Pancreas (tissue), 10 donors: ENCODE results near the gene OST4. TPM values are rescaled to one million over a fixed set of nuclear protein-coding genes. Genes with fewer than 3 reads are reported as not detected.

Experiments used
- ATAC-seq, 4 donors: fragments of 200-7000 bp; cut with Tn5 transposase; one replicate each; pipeline versions ENCODE4 v1.8.0 to v1.9.1; 2020; ENCODE audit warnings: mild to moderate bottlenecking in 4 of 4, moderate library complexity in 4 of 4
- DNase-seq, 6 donors: peaks; one replicate each; pipeline ENCODE4 v3.0.0-alpha.2; 2020
- FAIRE-seq: peaks from 2 replicates; lab custom pipeline; 2012; peaks lifted over from hg19 to GRCh38; lab: Jason Lieb, UNC
- H3K27ac ChIP-seq, 4 donors: fragments of 200-600 bp; sonication (generic); 1 replicate in 3 of 4; 2 replicates in 1 of 4; pipeline versions ENCODE4 v1.5.0 to v1.8.0; 2020
- H3K27me3 ChIP-seq, 4 donors: fragments of 200-600 bp; one replicate each; pipeline ENCODE4 v1.8.0; 2021
- H3K36me3 ChIP-seq, 3 donors: fragments of 200-600 bp; sonication (generic) in 1 of 3; one replicate each; pipeline versions ENCODE4 v1.5.0 to v1.8.0; 2020 to 2021
- H3K4me1 ChIP-seq, 3 donors: fragments of 200-600 bp; one replicate each; pipeline ENCODE4 v1.8.0; 2021
- H3K4me3 ChIP-seq, 4 donors: fragments of 200-600 bp; sonication (generic) in 2 of 4; one replicate each; pipeline versions ENCODE4 v1.5.0 to v1.8.0; 2020 to 2021
- H3K9me3 ChIP-seq, 4 donors: fragments of 200-600 bp; one replicate each; pipeline ENCODE4 v1.8.0; 2021
- CTCF ChIP-seq, 4 donors: fragments of 200-600 bp; sonication (generic) in 3 of 4; IDR thresholded peaks; one replicate each; pipeline versions ENCODE4 v1.5.0 to v1.8.0; 2021; ENCODE audit warnings: antibody characterized with exemption in 4 of 4
- WGBS, 2 donors: extraction: QIAGEN DNeasy Blood & Tissue Kit; methylation state at CpG; one replicate each; pipeline ENCODE4 v1.1.7; 2013; 5-methylcytosine and 5-hydroxymethylcytosine counted together
- intact Hi-C, 3 donors: fragments of 100-400 bp; cut with DNase I; formaldehyde crosslinking; loops; one replicate each; pipeline versions ENCODE4 v1.11.1 to v1.14.2; 2022
- polyA plus RNA-seq, 2 donors: library from polyadenylated mRNA; stranded (reverse); fragments of 200-250 nt; gene quantifications; one replicate each; pipeline ENCODE4 v1.2.3, GENCODE V29; 2013
- total RNA-seq, 6 donors: library from RNA; stranded (reverse); fragmentation: NEBNext Ultra II Directional in 4 of 6; extraction: Animal tissue kit (Norgen Biotek cat#: 25700) in 4 of 6; gene quantifications; one replicate each; pipeline versions ENCODE4 v1.2.1 to v1.2.4, GENCODE V29; 2021 to 2023
- donor health status: healthy with polysubstance abuse.
- donor health status: DM: no; HTN: no; CAD: no; lungs with moderate emphysema.
- donor health status: DM: no; HTN: no; CAD: no.
- donor health status: control.
- donor health status: control.
- donor health status: Bipolar disorder and iron deficiency.
- donor health status: DM: yes; HTN: yes; CAD: no.
- donor health status: DM: no; HTN: no; CAD: no.
- donor health status: DM: no; HTN: no; CAD: no.
- donor health status: DM: yes; HTN: yes; CAD: no.

The OST4 gene
- total and polyA plus RNA-seq, 8 donors: 76.6 to 188 (median 120) TPM

- no peaks in the 10 kb centered on the region for H3K9me3 ChIP-seq
- DNase-seq: peak in 1 of 6 donors; percentile 45
- TF ChIP-seq CTCF (IDR thresholded peaks at IDR 0.05): no peak
- peaks cover 0 to 13% (median 8%) of the 10 kb centered on the region in 3 donors for H3K4me1 ChIP-seq
- H3K27ac ChIP-seq: peak overlapping the region in 1 of 4 donors; percentile 3
- WGBS, 2 donors: 32 to 35% methylated on average over 15 of the region's 15 CpGs
- ATAC-seq: peak; percentile 49 to 81 (median 70)
- no peak for FAIRE-seq
- no peak overlapping the region for H3K4me3 ChIP-seq
- H3K27me3 ChIP-seq: no peaks in the 10 kb centered on the region
- intact Hi-C loops: no loop called here
- H3K36me3 ChIP-seq: peaks cover 0 to 13% (median 3%) of the 10 kb centered on the region in 3 donors
These were observed 12.2 kb downstream of the OST4 start for GRCh38 chr2:27059141-27059820.

DNA sequence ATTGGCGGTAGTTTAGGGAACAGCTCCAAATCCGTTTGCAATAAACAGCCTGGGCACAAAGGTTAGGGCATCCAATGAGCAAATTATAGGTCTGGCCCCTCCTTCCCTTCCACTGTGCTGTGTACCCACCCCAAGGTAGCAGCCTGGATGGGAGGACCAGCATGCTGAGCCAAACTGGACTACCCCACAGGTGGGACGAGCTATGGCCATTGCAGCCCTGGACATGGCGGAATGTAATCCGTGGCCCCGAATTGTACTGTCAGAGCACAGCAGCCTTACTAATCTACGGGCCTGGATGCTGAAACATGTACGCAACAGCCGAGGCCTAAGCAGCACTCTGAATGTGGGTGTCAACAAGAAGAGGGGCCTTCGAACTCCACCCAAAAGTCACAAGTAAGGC, 13.2 kb downstream of the OST4 start:
- no peak for ATAC-seq

GRCh38 chr2:27057184-27057583, 14.3 kb downstream of the OST4 start:
- no peak overlapping the region for H3K4me3 ChIP-seq
- FAIRE-seq: no peak
- peaks cover 0 to 13% (median 8%) of the 10 kb centered on the region in 3 donors for H3K4me1 ChIP-seq
- H3K9me3 ChIP-seq: no peaks in the 10 kb centered on the region
- 88 to 95% methylated on average over 6 of the region's 6 CpGs for WGBS, 2 donors
- intact Hi-C loops: no loop called here
- H3K27me3 ChIP-seq: no peaks in the 10 kb centered on the region
- ATAC-seq: no peak
- no peak for DNase-seq
- H3K27ac ChIP-seq: no peak overlapping the region
- no peak for TF ChIP-seq CTCF (IDR thresholded peaks at IDR 0.05)
- peaks cover 0 to 13% (median 3%) of the 10 kb centered on the region in 3 donors for H3K36me3 ChIP-seq

More for the DNA sequence above, 13.2 kb downstream of the OST4 start:
- no peak overlapping the region for H3K4me3 ChIP-seq
- 88 to 91% methylated on average over 10 of the region's 10 CpGs for WGBS, 2 donors
- intact Hi-C loops: no loop called here
- no peaks in the 10 kb centered on the region for H3K27me3 ChIP-seq
- FAIRE-seq (no peak), DNase-seq (no peak)
- H3K27ac ChIP-seq: no peak overlapping the region
- H3K4me1 ChIP-seq: peaks cover 0 to 13% (median 8%) of the 10 kb centered on the region in 3 donors
- peaks cover 0 to 13% (median 3%) of the 10 kb centered on the region in 3 donors for H3K36me3 ChIP-seq
- TF ChIP-seq CTCF (IDR thresholded peaks at IDR 0.05): no peak
- no peaks in the 10 kb centered on the region for H3K9me3 ChIP-seq

DNA sequence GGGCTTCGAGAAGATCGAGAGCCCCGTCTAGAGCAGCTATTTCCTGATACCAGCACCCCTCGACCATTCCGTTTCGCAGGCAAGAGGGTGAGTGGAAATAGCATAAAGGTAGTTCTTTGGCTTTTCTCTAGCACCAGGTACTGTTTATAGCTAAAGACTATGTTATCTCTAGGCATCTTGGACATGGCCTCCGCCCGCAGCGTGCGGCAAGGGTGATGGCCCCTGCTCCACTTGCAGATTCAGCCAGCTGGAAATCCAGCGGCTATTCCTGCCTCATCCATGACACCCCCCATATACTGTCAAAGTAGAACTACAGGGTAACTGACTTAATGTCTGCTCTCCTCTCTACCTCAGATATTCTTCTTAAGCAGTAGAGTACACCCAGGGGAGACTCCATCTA, 16.7 kb downstream of the OST4 start:
- no peak for DNase-seq
- no peak for FAIRE-seq
- H3K36me3 ChIP-seq: peaks cover 0 to 13% (median 3%) of the 10 kb centered on the region in 3 donors
- H3K4me3 ChIP-seq: no peak overlapping the region
- H3K27ac ChIP-seq: no peak overlapping the region
- intact Hi-C loops: no loop called here
- 94 to 97% methylated on average over 11 of the region's 11 CpGs for WGBS, 2 donors
- ATAC-seq: no peak
- no peaks in the 10 kb centered on the region for H3K27me3 ChIP-seq
- no peaks in the 10 kb centered on the region for H3K9me3 ChIP-seq
- TF ChIP-seq CTCF (IDR thresholded peaks at IDR 0.05): no peak
- peaks cover 0 to 9% (median 5%) of the 10 kb centered on the region in 3 donors for H3K4me1 ChIP-seq

GRCh38 chr2:27053776-27054175, 17.7 kb downstream of the OST4 start:
- Histone ChIP-seq H3K9me3 (no peaks in the 10 kb centered on the region), H3K27me3 (no peaks in the 10 kb centered on the region), H3K27ac (no peak overlapping the region), H3K4me1 (peaks cover 0 to 6% (median 0%) of the 10 kb centered on the region in 3 donors), H3K36me3 (peaks cover 0 to 13% (median 3%) of the 10 kb centered on the region in 3 donors), H3K4me3 (no peak overlapping the region)
- TF ChIP-seq CTCF (IDR thresholded peaks at IDR 0.05): no peak
- ATAC-seq: no peak
- FAIRE-seq: no peak
- WGBS, 2 donors: 87 to 89% methylated on average over 8 of the region's 8 CpGs
- intact Hi-C loops: no loop called here
- no peak for DNase-seq
